Erythroblast (primary cell): ENCODE data around the gene CORIN.

ENCODE experiments used
- GATA1 ChIP-seq: IDR thresholded peaks from 2 replicates; pipeline ENCODE4 v1.6.1; 2011; ENCODE audit warnings: low read depth, mild to moderate bottlenecking, control low read depth, low read length, moderate library complexity
- POLR2A ChIP-seq: IDR thresholded peaks from 2 replicates; pipeline ENCODE4 v1.6.1; 2011; ENCODE audit warnings: mild to moderate bottlenecking, low read length

DNA sequence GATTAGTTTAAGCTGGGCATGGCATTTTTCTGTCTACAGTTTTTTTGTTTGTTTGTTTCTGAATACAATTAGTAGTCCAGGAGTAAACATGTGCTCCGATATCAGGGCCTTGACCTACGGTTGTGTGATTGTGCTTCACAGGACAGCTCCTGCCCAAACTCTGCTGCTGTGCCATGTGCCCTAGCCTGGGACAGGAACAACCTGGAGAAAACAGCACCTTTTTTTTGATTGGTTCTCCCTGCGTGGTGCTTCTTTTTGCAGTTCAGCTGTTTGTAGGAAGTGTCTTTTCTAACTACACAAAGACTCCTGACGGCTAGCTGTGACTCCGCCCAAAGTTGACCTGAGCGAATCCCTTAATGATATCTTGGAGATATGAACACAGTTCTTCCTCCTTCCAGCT lies 194.0 kb downstream of the CORIN start:
- TF ChIP-seq POLR2A (no peak), GATA1 (no peak)
